Thyroid gland (tissue), 4 donors: ENCODE data around the gene ARHGAP18.

Experiments
- POLR2A ChIP-seq, 2 donors: fragments of 450-650 bp; IDR thresholded peaks; one replicate each; pipeline ENCODE4 v1.6.1; 2017; ENCODE audit warnings: antibody characterized with exemption in 2 of 2, mild to moderate bottlenecking in 2 of 2, moderate library complexity in 1 of 2
- TF ChIP-seq, protein P1 (sequence below), 6 experiments: fragments of 200-600 bp in 3 of 6; fragments of 450-650 bp in 3 of 6; sonication (generic) in 3 of 6; IDR thresholded peaks; one replicate each; pipeline ENCODE4 v1.5.1; 2016 to 2019; ENCODE audit warnings: antibody characterized with exemption in 6 of 6, mild to moderate bottlenecking in 2 of 6, inconsistent platforms in 1 of 6, moderate library complexity in 1 of 6

DNA sequence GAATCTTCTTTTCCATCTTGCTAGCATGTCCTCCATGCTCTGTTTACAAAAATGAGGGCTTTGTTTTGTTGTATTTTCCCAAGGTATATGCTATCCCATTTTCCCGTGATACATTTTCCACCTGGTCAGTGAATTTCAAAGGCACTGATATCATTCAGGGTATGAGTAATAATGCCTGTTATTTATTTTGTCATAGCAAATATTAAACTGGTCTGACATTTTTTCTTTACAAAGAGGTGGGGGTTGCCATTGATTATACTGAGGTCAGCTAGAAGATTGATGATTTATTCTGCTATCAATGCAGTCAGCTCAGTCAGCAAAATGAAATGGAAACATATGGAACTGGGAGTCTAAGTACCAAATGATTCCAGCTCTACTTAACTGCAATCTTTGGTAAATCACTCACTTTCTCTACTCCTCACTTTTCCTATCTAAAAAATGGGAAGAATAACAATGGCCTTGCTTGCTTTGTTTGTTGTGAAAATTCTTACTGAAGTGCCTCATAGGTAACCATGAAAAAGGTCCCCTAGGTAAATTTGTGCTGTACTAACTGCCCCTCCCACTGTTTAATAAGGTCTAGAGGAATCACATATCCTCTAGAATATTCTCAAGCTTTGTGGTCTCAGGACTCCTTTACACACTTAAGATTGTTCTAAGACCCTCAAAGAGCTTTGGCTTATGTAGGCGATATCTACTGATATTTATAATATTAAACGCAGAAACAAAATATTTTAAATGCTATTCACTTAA lies 64.0 kb downstream of the ARHGAP18 start:
- TF ChIP-seq, protein P1, sequence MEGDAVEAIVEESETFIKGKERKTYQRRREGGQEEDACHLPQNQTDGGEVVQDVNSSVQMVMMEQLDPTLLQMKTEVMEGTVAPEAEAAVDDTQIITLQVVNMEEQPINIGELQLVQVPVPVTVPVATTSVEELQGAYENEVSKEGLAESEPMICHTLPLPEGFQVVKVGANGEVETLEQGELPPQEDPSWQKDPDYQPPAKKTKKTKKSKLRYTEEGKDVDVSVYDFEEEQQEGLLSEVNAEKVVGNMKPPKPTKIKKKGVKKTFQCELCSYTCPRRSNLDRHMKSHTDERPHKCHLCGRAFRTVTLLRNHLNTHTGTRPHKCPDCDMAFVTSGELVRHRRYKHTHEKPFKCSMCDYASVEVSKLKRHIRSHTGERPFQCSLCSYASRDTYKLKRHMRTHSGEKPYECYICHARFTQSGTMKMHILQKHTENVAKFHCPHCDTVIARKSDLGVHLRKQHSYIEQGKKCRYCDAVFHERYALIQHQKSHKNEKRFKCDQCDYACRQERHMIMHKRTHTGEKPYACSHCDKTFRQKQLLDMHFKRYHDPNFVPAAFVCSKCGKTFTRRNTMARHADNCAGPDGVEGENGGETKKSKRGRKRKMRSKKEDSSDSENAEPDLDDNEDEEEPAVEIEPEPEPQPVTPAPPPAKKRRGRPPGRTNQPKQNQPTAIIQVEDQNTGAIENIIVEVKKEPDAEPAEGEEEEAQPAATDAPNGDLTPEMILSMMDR (IDR thresholded peaks at IDR 0.05) = no peak
- no peak for TF ChIP-seq POLR2A (IDR thresholded peaks at IDR 0.05)
